Occipital lobe (tissue), 2 donors: Measurements from ENCODE around the gene APLP2. TPM values are rescaled to one million over a fixed set of nuclear protein-coding genes. Genes with fewer than 3 reads are reported as not detected.
"Not testable (repeated sequence)": the region's sequence is repeated elsewhere in the genome, so short reads cannot be mapped to it uniquely, and the experiment has no call there.

Experiments used
- DNase-seq: peaks from one replicate; lab custom pipeline; 2025; lab: John Stamatoyannopoulos, UW
- total RNA-seq: library from RNA; depleted of rRNA; stranded (reverse); fragments of >200 nt; gene quantifications from one replicate; pipeline ENCODE4 v1.2.3, GENCODE V29; 2014

Gene APLP2
- total RNA-seq, 1 donor from 2014 or later, result 220 TPM

DNA sequence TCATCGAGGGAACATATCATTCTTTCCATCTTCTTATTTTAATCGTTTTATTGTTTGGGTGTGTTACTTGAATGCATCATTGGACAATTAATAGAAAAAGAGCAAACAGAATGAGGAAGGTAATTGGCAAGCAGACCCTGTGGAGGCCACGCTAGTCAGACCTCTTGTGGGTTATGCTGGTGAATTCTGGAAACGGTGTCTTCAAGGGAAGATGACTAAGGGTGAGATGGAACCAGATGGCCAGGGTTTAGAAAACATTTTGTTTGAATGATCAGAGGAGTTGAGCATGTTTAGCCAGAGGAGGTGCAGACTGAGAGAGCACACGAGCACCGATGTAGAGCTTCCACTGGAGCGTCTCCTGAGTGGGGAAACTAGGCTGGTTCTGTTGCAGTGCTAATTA, 98.4 kb downstream of the APLP2 start:
- DNase-seq, result no peak

DNA sequence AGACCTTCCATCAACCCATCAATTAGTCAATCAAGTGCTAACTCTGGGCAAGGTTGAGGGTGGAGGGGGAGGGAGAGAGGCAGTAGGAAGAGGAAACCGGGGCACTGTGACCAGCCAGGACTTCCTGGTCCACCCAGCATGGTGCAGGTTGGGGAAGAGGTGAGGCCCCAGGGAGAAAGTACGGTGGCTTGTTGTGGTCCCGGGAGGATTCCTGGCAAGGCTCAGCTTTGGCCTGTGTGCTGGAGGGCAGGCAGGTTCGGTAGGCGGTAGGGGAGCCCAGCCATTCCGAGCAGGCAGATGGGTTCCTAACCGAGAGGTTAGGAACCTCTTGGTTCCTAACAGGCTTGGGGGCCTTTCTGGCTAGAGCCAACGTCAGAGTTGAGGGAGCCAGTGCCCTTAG, 100.7 kb downstream of the APLP2 start:
- no peak for DNase-seq

DNA sequence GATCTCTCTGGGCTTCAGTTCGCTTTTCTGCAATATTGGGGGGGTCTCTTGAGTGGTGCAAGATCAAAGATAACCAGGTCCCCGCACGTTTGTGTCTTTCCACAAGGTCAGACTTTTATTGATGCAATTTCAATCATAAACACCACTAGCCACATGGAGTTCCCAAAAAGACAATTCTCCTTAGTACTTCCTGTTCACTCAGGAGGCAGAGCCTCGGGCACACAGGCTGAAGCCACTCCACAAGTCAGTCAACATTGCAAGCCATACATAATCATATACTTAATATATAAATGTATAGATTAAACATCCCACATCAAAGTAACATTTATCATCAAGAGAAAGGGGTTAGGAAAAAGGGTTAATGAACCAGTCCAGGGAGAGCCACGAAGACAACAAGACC, 101.8 kb downstream of the APLP2 start:
- DNase-seq, result no peak

DNA sequence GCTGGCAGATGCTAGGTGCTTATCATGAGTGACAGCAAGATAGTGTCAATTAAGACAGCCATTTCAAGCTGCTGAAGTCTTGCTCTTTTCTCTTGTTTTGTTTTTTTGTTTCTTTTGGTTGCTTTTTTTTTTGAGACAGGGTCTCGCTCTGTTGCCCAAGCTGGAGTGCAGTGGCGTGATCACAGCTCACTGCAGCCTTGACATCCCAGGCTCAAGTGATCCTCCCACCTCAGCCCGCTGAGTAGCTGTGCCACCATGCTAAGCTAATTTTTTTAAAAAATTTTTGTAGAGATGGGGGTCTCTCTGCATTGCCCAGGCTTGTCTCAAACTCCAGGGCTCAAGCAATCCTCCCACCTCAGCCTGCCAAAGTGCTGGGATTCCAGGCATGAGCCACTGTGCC, 102.3 kb downstream of the APLP2 start:
- not testable (repeated sequence) for DNase-seq

GRCh38 chr11:130174642-130175041, 104.9 kb downstream of the APLP2 start:
- no peak for DNase-seq

- DNase-seq, result no peak
Measured at GRCh38 chr11:130175898-130176297, 106.2 kb downstream of the APLP2 start.

- DNase-seq, result no peak
Measured at GRCh38 chr11:130177782-130178181, 108.1 kb downstream of the APLP2 start.

DNA sequence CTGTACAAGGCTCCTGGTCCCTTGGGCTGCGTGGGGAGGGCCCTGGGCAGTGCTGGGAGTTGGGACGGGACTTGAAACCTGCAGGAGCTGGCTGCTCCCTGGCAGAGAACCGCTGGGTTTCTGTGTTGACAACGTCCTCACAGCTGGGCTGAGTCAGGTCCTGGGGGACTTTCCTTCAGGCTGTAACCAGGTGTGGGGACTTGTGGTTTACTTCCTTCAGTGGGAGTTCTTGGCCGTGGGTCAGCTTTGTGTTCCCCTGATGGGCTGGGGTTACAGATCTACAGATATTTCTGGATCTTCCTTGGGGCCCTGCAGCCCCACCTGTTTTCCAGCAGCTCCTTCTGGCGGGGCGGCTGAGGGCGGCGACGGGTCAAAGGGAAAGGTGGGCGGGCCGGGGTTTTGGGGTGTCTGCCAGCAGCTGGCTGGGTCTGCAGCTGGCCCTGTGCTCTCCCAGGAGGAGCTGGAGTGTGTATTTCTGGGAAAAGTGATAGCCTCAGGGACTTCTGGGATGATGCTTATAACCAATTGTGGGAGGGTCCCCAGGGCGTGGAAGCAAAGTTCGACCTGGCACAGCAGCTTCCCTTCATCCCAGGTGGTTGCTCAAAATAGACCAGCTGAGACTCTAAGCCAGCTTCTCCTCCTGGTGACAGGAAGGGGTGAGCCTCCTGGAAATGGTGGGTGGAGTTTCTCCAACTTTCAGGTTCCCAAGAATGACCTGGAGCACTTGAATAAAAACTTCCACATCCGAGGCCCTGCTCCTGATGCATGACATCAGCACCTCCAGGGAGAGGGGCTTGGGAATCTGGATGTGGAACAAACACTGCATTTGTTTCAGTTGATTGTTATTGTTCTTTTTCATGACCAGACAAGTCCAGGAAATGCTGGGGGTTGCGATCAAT, 109.0 kb downstream of the APLP2 start:
- DNase-seq, result no peak

DNA sequence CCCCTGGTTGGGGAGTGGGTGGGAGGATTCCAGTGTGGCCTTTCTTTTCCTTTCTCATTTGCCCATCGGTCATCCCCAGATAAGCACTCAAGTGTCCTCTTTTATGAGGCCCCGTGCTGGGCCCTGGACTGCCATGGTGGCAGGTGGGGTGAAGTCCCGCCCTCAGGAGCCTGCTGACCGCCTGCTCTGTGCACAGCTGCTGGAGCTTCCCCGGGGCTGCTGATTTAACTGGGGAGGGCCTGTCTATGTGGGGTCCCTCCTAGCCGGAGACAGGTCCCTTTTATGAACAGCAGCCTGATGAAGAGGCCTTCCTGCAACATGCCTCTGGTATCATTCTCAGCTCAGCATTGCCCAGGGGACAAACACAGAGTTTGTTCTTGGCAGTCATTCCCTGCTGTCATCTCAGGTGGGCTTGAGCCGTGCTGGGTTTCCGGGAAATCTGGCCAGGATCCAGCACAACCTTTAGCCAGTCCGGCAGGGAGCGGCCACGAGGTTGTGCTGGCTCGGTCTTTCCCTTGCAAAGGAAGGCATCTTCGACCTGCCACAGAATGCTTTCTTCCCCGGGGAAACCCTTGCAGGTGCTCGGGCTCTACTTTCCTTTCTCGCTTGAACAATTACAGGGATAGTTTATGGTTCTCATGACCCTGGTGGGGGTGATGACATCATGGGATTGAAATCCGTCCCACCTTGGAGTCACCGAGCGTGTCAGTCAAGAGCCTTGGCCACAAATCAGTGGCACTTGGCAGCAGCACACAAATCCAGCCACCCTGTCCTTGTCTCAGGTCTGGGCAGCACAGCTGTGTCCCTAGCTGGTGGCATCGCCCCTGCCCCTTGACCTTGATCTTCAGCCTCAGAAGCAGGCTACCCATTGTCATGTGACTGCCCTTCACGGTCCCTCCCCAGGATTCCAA, 110.0 kb downstream of the APLP2 start:
- DNase-seq, result no peak

DNA sequence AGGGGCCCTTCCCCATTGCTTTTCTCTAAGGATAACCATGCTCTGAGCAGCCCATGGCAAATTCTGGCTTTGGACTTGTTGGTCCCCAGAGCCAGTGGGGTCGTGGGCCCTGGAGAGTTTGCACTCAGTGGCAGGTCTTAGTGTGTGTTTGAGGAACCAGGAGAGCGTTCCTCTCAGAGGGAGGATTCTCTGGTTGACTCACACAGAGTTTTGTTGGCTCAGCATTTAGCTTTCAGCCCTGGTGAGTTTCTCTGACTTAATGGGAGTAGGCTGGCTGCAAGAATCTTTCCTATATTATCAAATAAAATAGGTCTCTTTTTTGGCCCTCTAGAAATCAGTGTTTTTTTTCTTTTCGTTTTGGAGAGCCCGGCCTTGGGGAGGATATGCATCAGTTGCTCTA, 110.8 kb downstream of the APLP2 start:
- DNase-seq, result peak; percentile 19

DNA sequence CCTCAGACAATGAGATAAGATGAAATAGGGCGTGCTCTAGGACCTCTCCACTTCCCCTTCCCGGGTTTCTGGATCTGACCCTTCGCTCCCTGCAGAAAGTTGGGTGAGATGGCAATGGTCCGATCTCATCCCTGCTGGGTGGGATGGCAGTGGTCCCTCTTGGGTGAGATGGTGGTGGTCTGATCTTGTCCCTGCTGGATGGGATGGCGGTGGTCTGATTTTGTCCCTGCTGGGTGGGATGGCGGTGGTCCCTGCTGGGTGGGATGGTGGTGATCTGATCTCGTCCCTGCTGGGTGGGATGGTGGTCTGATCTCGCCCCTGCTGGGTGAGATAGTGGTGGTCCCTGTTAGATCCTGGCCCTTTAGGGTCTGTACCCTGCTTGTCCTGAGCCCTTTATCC, 111.2 kb downstream of the APLP2 start:
- no peak for DNase-seq

GRCh38 chr11:130181295-130182272, 111.9 kb downstream of the APLP2 start:
- no peak for DNase-seq

DNA sequence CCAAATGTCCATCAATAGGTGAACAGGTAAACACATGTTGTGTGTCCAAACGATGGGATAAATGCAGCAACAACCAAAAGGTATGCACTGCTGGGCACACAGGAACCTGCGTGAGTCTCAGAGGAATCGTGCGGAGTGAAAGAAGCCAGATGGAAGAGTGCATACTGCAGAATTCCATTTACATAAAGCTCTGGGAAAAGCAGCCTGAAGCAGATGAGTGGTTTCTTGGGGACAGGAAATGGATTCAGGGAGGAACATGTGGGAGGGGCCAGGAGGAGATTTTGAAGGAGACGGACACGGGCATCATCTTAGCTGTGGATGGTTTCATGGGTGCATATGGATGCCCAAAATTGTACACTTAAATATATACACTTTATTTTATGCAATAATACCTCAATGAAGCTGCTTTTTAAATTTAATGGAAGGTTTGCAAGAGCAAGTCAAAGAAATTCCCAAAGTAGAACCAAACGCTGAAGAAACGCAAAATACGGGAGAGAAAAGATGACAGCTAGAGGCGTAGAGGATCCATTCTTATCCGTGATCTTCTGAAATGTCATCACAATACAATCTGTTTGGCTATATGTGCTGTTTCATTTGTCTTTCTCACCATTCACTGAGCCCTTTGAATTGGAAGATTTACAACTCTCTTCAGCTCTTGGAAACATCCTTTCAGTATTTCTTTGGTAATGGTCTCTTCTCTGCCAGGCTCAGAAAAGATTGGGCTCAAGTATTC, 114.3 kb downstream of the APLP2 start:
- no peak for DNase-seq

DNA sequence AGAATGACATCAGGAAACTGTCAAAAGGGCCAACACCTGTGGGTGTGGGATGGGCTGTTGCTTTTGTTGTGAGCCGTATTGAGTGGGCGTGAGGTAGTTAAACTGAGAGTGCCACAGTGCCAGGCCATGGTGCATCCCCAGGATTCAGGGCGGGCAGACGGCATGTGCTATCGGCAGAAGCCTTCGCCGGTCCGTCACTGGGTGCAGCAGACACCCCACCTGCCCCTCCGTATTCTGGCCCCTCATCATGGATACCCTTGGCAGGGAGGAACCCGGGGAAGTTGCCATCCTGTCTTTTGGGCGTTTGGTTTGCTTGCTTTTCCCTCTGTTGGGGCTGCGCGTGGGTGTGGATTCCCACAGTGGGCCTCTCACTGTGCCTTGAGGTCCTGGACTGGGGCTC, 117.4 kb downstream of the APLP2 start:
- no peak for DNase-seq

- DNase-seq, result no peak
Measured at GRCh38 chr11:130188047-130188446, 118.4 kb downstream of the APLP2 start.

DNA sequence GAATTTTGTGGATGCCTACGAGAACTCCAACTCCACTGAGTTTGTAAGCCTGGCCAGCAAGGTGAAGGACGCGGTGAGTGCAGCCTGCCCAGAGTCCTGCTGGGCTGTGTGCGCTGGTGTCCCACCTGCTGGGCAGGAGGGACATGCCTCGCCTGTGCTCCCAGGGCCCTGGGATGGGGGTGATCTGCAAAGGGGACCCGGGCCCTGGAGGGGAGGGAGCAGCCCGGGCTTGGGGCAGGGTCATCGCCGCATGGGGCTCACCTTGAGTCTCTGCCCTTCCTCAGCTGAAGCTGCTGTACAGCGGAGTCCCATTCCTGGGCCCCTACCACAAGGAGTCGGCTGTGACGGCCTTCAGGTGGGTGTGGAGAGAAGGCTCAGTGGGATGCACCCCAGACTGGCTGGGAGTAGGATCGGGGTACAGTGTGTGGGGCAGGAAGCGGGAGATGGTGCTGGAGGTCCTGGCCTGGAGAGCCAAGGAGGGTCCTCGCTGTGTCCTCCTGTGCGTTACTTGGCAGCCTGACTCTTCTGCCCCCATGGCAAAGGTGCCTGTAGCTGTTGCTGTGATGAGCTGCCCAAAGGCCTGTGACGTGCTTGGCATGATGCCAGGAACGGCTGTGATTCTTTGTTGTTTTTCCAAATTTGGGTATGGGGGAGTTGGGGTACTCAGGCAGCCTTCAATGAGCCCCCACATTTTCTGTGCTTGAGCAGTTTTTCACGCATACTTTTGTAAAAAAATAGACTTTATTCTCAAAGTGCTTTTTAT, 119.1 kb downstream of the APLP2 start:
- no peak for DNase-seq

DNA sequence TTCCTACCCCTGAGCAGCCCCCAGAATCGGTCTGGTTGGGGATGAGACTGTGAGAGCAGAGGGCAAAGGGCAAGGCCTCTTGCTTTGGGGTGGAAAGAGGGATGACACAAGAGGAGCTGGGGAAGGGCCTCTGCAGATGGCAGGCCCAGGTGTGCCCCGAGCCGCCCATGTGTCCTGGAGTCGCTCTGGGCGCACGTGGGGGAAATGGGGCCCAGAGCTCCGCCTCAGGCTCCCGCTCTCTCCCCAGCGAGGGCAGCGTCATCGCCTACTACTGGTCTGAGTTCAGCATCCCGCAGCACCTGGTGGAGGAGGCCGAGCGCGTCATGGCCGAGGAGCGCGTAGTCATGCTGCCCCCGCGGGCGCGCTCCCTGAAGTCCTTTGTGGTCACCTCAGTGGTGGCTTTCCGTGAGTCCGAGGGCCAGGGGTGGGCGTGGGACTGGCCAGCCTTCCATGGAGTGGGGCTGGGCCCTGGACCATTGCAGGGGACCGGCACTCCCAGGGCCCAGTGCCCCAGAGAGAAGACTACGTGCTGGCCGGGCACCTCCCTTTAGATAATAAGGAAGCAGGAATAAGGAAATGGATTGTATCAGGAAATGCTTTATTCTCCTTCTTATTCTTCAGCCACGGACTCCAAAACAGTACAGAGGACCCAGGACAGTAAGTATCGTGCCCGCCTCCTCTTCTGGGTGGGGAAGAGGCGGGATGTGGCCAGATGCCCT, 120.0 kb downstream of the APLP2 start:
- DNase-seq, result no peak

GRCh38 chr11:130190371-130190881, 120.7 kb downstream of the APLP2 start:
- no peak for DNase-seq

- no peak for DNase-seq
Measured at GRCh38 chr11:130191896-130192295, 122.2 kb downstream of the APLP2 start.
